ENCODE measurements around the gene MYO1E.

MYO1E gene

GRCh38 chr15:59116771-59117170 is 255.9 kb downstream of the MYO1E start:
- TF ChIP-seq, protein P1, sequence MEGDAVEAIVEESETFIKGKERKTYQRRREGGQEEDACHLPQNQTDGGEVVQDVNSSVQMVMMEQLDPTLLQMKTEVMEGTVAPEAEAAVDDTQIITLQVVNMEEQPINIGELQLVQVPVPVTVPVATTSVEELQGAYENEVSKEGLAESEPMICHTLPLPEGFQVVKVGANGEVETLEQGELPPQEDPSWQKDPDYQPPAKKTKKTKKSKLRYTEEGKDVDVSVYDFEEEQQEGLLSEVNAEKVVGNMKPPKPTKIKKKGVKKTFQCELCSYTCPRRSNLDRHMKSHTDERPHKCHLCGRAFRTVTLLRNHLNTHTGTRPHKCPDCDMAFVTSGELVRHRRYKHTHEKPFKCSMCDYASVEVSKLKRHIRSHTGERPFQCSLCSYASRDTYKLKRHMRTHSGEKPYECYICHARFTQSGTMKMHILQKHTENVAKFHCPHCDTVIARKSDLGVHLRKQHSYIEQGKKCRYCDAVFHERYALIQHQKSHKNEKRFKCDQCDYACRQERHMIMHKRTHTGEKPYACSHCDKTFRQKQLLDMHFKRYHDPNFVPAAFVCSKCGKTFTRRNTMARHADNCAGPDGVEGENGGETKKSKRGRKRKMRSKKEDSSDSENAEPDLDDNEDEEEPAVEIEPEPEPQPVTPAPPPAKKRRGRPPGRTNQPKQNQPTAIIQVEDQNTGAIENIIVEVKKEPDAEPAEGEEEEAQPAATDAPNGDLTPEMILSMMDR (IDR thresholded peaks at IDR 0.05), result no peak
- TF ChIP-seq ZFX (IDR thresholded peaks at IDR 0.05; ENCODE audit: borderline replicate concordance), result no peak
- no peak overlapping the region for H3K27ac ChIP-seq

- no peak overlapping the region for H3K27ac ChIP-seq
- TF ChIP-seq, protein P1 (IDR thresholded peaks at IDR 0.05), result no peak
- no peak for TF ChIP-seq ZFX (IDR thresholded peaks at IDR 0.05; ENCODE audit: borderline replicate concordance)
Measured at GRCh38 chr15:59116141-59116540, 256.5 kb downstream of the MYO1E start.

GRCh38 chr15:59115047-59115446 is 257.6 kb downstream of the MYO1E start:
- H3K27ac ChIP-seq, result no peak overlapping the region
- no peak for TF ChIP-seq ZFX (IDR thresholded peaks at IDR 0.05; ENCODE audit: borderline replicate concordance)
- TF ChIP-seq, protein P1 (IDR thresholded peaks at IDR 0.05), result no peak

- no peak for TF ChIP-seq ZFX (IDR thresholded peaks at IDR 0.05; ENCODE audit: borderline replicate concordance)
- TF ChIP-seq, protein P1 (IDR thresholded peaks at IDR 0.05), result no peak
Measured at GRCh38 chr15:59111251-59111650, 261.4 kb downstream of the MYO1E start.

GRCh38 chr15:59105854-59106253 is 266.8 kb downstream of the MYO1E start:
- peak overlapping the region; percentile 92 for H3K27ac ChIP-seq
- TF ChIP-seq, protein P1 (IDR thresholded peaks at IDR 0.05), result peak; percentile 50
- TF ChIP-seq ZFX (IDR thresholded peaks at IDR 0.05; ENCODE audit: borderline replicate concordance), result no peak

More at GRCh38 chr15:59111251-59111650, 261.4 kb downstream of the MYO1E start:
- no peak overlapping the region for H3K27ac ChIP-seq

- peak within 1 kb of the TSS; percentile 92 for H3K27ac ChIP-seq
- TF ChIP-seq, protein P1 (IDR thresholded peaks at IDR 0.05), result no peak
- no peak for TF ChIP-seq ZFX (IDR thresholded peaks at IDR 0.05; ENCODE audit: borderline replicate concordance)
Measured at GRCh38 chr15:59104912-59105732, 267.5 kb downstream of the MYO1E start, which contains the start of gene CCNB2. CCNB2 (plus strand) TSS chr15:59105146; CDS start chr15:59105269, 123 bp downstream.

DNA sequence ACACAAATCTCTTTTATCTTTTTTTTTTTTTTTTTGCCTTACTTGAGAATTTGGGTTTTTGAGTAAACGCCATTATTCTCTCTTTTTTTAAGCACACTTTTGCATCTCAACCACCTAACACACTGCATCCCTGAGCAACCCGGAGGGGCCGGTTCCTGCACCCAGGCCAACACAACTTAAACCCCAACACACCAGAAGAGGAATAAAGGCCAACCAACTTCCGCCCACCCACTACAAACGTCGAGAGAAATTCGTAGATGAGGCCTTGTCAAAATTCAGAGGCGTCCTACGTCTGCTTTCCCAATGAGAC is 268.1 kb downstream of the MYO1E start:
- TF ChIP-seq, protein P1 (IDR thresholded peaks at IDR 0.05), result no peak
- no peak for TF ChIP-seq ZFX (IDR thresholded peaks at IDR 0.05; ENCODE audit: borderline replicate concordance)
- peak overlapping the region; percentile 92 for H3K27ac ChIP-seq
